ENCODE data around the gene FRY.
"Not testable (repeated sequence)": the region's sequence is repeated elsewhere in the genome, so short reads cannot be mapped to it uniquely, and the experiment has no call there.

FRY gene

GRCh38 chr13:32044446-32044845, 12.9 kb downstream of the FRY start:
- no peak for DNase-seq

GRCh38 chr13:32045537-32045936, 14.0 kb downstream of the FRY start:
- no peak for DNase-seq

GRCh38 chr13:32045982-32046785, 14.6 kb downstream of the FRY start:
- peak; percentile 12 for DNase-seq

GRCh38 chr13:32047088-32047487, 15.5 kb downstream of the FRY start:
- DNase-seq: no peak

GRCh38 chr13:32047793-32048192, 16.2 kb downstream of the FRY start:
- no peak for DNase-seq

GRCh38 chr13:32048816-32049215, 17.2 kb downstream of the FRY start:
- no peak for DNase-seq

- DNase-seq: no peak
These were observed 19.6 kb downstream of the FRY start for GRCh38 chr13:32051156-32051555.

- DNase-seq: no peak
These were observed 24.7 kb downstream of the FRY start for GRCh38 chr13:32056316-32056715.

GRCh38 chr13:32057325-32057724, 25.8 kb downstream of the FRY start:
- DNase-seq: not testable (repeated sequence)

GRCh38 chr13:32059511-32059984, 28.0 kb downstream of the FRY start:
- DNase-seq: no peak

- no peak for DNase-seq
These were observed 28.9 kb downstream of the FRY start for GRCh38 chr13:32060401-32060878.

GRCh38 chr13:32063619-32064233, 32.2 kb downstream of the FRY start:
- no peak for DNase-seq

GRCh38 chr13:32067149-32067961, 35.8 kb downstream of the FRY start:
- no peak for DNase-seq

GRCh38 chr13:32068255-32068654, 36.7 kb downstream of the FRY start:
- DNase-seq: no peak

GRCh38 chr13:32073180-32073864, 41.7 kb downstream of the FRY start:
- no peak for DNase-seq

GRCh38 chr13:32075170-32075851, 43.7 kb downstream of the FRY start:
- no peak for DNase-seq

- DNase-seq: no peak
These were observed 48.0 kb downstream of the FRY start for GRCh38 chr13:32079587-32079986.

GRCh38 chr13:32080328-32080744, 48.8 kb downstream of the FRY start:
- DNase-seq: no peak

- DNase-seq: no peak
These were observed 50.0 kb downstream of the FRY start for GRCh38 chr13:32081591-32081990.

- no peak for DNase-seq
These were observed 54.8 kb downstream of the FRY start for GRCh38 chr13:32086366-32086765.

GRCh38 chr13:32086791-32087441, 55.3 kb downstream of the FRY start:
- DNase-seq: no peak
